Measurements from ENCODE around the gene ELP2. TPM values are rescaled to one million over a fixed set of nuclear protein-coding genes. Genes with fewer than 3 reads are reported as not detected.

Gene ELP2
- total RNA-seq, 1 donor from 2014 or later, result 143 TPM

DNA sequence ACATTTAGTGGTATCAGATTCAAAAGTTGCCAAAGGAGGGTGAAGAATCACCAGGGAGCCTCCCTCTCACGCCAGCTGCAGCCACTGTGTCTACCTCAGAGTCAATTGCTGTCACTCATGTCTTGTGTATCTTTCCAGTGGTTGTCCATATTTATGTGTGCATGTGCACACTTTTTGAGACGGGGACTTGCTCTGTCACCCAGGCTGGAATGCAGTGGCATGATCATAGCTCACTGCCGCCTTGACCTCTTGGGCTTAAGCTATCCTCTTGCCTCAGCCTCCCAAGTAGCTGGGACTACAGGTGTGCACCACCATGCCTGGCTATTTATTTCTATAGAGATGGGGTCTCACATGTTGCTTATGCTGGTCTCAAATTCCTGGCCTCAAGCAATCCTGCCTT is 61.6 kb downstream of the ELP2 start:
- H3K4me3 Mint-ChIP-seq, result no peak overlapping the region
- DNase-seq (ENCODE audit: low spot score in 2 of 2, unreplicated experiment in 2 of 2), result no peak
- H3K36me3 Mint-ChIP-seq, result no peaks in the 10 kb centered on the region
- no peaks in the 10 kb centered on the region for H3K9me3 Mint-ChIP-seq
- H3K27me3 Mint-ChIP-seq (ENCODE audit: low read depth), result peaks cover 24% of the 10 kb centered on the region
- no peak for TF ChIP-seq CTCF (IDR thresholded peaks at IDR 0.05; ENCODE audit: unreplicated experiment)
- H3K27ac Mint-ChIP-seq, result no peak overlapping the region
- peaks cover 4% of the 10 kb centered on the region for H3K4me1 Mint-ChIP-seq

DNA sequence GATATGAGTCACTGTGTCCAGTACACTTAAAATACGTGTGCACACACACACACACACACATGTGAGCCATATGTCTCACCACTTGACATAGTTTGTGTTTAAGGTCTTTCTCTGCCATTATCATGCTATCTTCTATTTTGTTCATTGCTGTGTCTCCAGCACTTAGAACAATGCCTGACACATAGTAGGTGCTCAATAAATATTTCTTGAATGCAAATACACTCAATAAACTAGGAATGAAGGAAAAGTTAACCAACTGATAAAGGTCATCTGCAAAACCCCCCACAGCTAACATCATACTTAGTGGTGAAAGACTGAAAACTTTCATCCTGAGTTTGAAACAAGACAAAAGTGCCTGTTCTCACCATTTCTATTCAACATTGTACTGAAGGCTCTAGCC is 62.0 kb downstream of the ELP2 start:
- TF ChIP-seq CTCF (IDR thresholded peaks at IDR 0.05; ENCODE audit: unreplicated experiment), result no peak
- Mint-ChIP-seq H3K4me3 (no peak overlapping the region), H3K9me3 (no peaks in the 10 kb centered on the region), H3K27ac (no peak overlapping the region), H3K4me1 (peaks cover 4% of the 10 kb centered on the region), H3K27me3 (ENCODE audit: low read depth) (peaks cover 20% of the 10 kb centered on the region), H3K36me3 (no peaks in the 10 kb centered on the region)
- DNase-seq (ENCODE audit: low spot score in 2 of 2, unreplicated experiment in 2 of 2), result no peak

- Mint-ChIP-seq H3K9me3 (no peaks in the 10 kb centered on the region), H3K4me3 (no peak overlapping the region), H3K27ac (no peak overlapping the region), H3K4me1 (no peaks in the 10 kb centered on the region), H3K36me3 (no peaks in the 10 kb centered on the region), H3K27me3 (ENCODE audit: low read depth) (no peaks in the 10 kb centered on the region)
- DNase-seq (ENCODE audit: low spot score in 2 of 2, unreplicated experiment in 2 of 2), result no peak
- TF ChIP-seq CTCF (IDR thresholded peaks at IDR 0.05; ENCODE audit: unreplicated experiment), result no peak
Observed at GRCh38 chr18:36194600-36195315, 65.1 kb downstream of the ELP2 start.

- Mint-ChIP-seq H3K4me1 (no peaks in the 10 kb centered on the region), H3K9me3 (no peaks in the 10 kb centered on the region), H3K4me3 (no peak overlapping the region), H3K27ac (no peak overlapping the region), H3K27me3 (ENCODE audit: low read depth) (no peaks in the 10 kb centered on the region), H3K36me3 (no peaks in the 10 kb centered on the region)
- DNase-seq (ENCODE audit: low spot score in 2 of 2, unreplicated experiment in 2 of 2), result no peak
- no peak for TF ChIP-seq CTCF (IDR thresholded peaks at IDR 0.05; ENCODE audit: unreplicated experiment)
Observed at GRCh38 chr18:36195427-36196122, 65.9 kb downstream of the ELP2 start.

GRCh38 chr18:36196238-36196995 is 66.7 kb downstream of the ELP2 start:
- H3K36me3 Mint-ChIP-seq, result no peaks in the 10 kb centered on the region
- H3K9me3 Mint-ChIP-seq, result no peaks in the 10 kb centered on the region
- DNase-seq (ENCODE audit: low spot score in 2 of 2, unreplicated experiment in 2 of 2), result no peak
- H3K27me3 Mint-ChIP-seq (ENCODE audit: low read depth), result no peaks in the 10 kb centered on the region
- no peak for TF ChIP-seq CTCF (IDR thresholded peaks at IDR 0.05; ENCODE audit: unreplicated experiment)
- H3K4me1 Mint-ChIP-seq, result no peaks in the 10 kb centered on the region
- H3K4me3 Mint-ChIP-seq, result no peak overlapping the region
- H3K27ac Mint-ChIP-seq, result no peak overlapping the region

All from mesothelial cell of epicardium (in vitro differentiated cells).